GM23248 (cell line): Measurements from ENCODE around the gene CAMK2B. TPM values are rescaled to one million over a fixed set of nuclear protein-coding genes. Genes with fewer than 3 reads are reported as not detected.

ENCODE experiments used
- DNase-seq: peaks from one replicate; pipeline ENCODE4 v3.0.0-alpha.2; 2015
- H2AFZ ChIP-seq: fragments of 200-600 bp; sonication (generic); 2 replicates; pipeline ENCODE4 v1.6.1; 2016; ENCODE audit warnings: antibody characterized with exemption
- H3F3A ChIP-seq: fragments of 200-600 bp; sonication (generic); 2 replicates; pipeline ENCODE4 v1.6.1; 2016; ENCODE audit warnings: mild to moderate bottlenecking, antibody characterized with exemption, mixed run types; ENCODE audit not compliant: insufficient read depth
- H3K27ac ChIP-seq: fragments of 200-600 bp; sonication (generic); 2 replicates; pipeline ENCODE4 v1.5.1; 2016; ENCODE audit warnings: mild to moderate bottlenecking
- H3K27me3 ChIP-seq: fragments of 200-600 bp; sonication (generic); replicated peaks from 2 replicates; pipeline ENCODE4 v1.6.1; 2016; ENCODE audit warnings: mild to moderate bottlenecking; ENCODE audit not compliant: insufficient read depth
- H3K36me3 ChIP-seq: fragments of 200-600 bp; sonication (generic); 2 replicates; pipeline ENCODE4 v1.6.1; 2016; ENCODE audit warnings: low read depth, mild to moderate bottlenecking
- H3K4me1 ChIP-seq: fragments of 200-600 bp; sonication (generic); 2 replicates; pipeline ENCODE4 v1.6.1; 2016; ENCODE audit warnings: mild to moderate bottlenecking; ENCODE audit not compliant: insufficient read depth
- H3K4me2 ChIP-seq: fragments of 200-600 bp; sonication (generic); one replicate; pipeline ENCODE4 v1.6.1; 2016; ENCODE audit warnings: mild to moderate bottlenecking; ENCODE audit not compliant: unreplicated experiment
- H3K4me3 ChIP-seq: fragments of 200-600 bp; sonication (generic); 2 replicates; pipeline ENCODE4 v1.5.1; 2016; ENCODE audit warnings: mild to moderate bottlenecking
- H3K79me2 ChIP-seq: fragments of 200-600 bp; sonication (generic); 2 replicates; pipeline ENCODE4 v1.6.1; 2016; ENCODE audit warnings: mild to moderate bottlenecking; ENCODE audit not compliant: insufficient read depth
- H3K9ac ChIP-seq: fragments of 200-600 bp; sonication (generic); 2 replicates; pipeline ENCODE4 v1.6.1; 2016; ENCODE audit warnings: mild to moderate bottlenecking
- H3K9me2 ChIP-seq: fragments of 200-600 bp; sonication (generic); 2 replicates; pipeline ENCODE4 v1.6.1; 2016; ENCODE audit warnings: mixed run types, mild to moderate bottlenecking, moderate library complexity; ENCODE audit not compliant: insufficient read depth
- H3K9me3 ChIP-seq: fragments of 200-600 bp; sonication (generic); one replicate; pipeline ENCODE4 v1.6.1; 2017; ENCODE audit warnings: low read depth
- H4K20me1 ChIP-seq: fragments of 200-600 bp; sonication (generic); 2 replicates; pipeline ENCODE4 v1.6.0; 2016; ENCODE audit not compliant: insufficient read depth
- EZH2 ChIP-seq: fragments of 200-600 bp; sonication (generic); IDR thresholded peaks from 2 replicates; pipeline ENCODE4 v1.6.1; 2018; ENCODE audit warnings: antibody characterized with exemption, mild to moderate bottlenecking; ENCODE audit not compliant: insufficient read depth, poor library complexity, severe bottlenecking
- EZH2phosphoT487 ChIP-seq: fragments of 200-600 bp; sonication (generic); IDR thresholded peaks from 2 replicates; pipeline ENCODE4 v1.6.1; 2018; ENCODE audit warnings: antibody characterized with exemption, moderate library complexity, mild to moderate bottlenecking, low read depth; ENCODE audit not compliant: insufficient read depth
- WGBS, 2 experiments: methylation state at CpG; one replicate each; pipeline ENCODE4 v1.1.6; 2015 to 2017; ENCODE audit warnings: low lambda C conversion rate in 2 of 2, low coverage in 1 of 2; ENCODE audit errors: missing lambda C conversion rate in 2 of 2; 5-methylcytosine and 5-hydroxymethylcytosine counted together
- in situ Hi-C: fragments of 300-500 bp; cut with MboI; formaldehyde crosslinking; loops from 2 replicates; pipeline ENCODE4 v1.15.0; 2020
- polyA plus RNA-seq: library from polyadenylated mRNA; unstranded; fragments of >200 nt; fragmentation: Nextera tagmentation; extraction: Ambion mirVana; gene quantifications from 2 replicates; pipeline ENCODE4 v1.2.1, GENCODE V29; 2016
- total RNA-seq: library from RNA; depleted of rRNA; stranded (reverse); fragments of >200 nt; shearing (Covaris generic); gene quantifications from 2 replicates; pipeline ENCODE4 v1.2.3, GENCODE V29; 2014

Gene CAMK2B
- total and polyA plus RNA-seq, 2 experiments from 2014 or later = 0.78 to 2.5 TPM

- no peaks in the 10 kb centered on the region for H3F3A ChIP-seq
- no peak overlapping the region for H2AFZ ChIP-seq
- 87 to 89% methylated on average over 20 of the region's 20 CpGs for WGBS, 2 experiments
- H4K20me1 ChIP-seq = no peaks in the 10 kb centered on the region
- no peaks in the 10 kb centered on the region for H3K27me3 ChIP-seq
- H3K36me3 ChIP-seq = no peaks in the 10 kb centered on the region
- TF ChIP-seq EZH2phosphoT487 (no peak), EZH2 (no peak)
- H3K79me2 ChIP-seq = no peaks in the 10 kb centered on the region
- H3K9me3 ChIP-seq = no peaks in the 10 kb centered on the region
- no peak overlapping the region for H3K9ac ChIP-seq
- H3K4me2 ChIP-seq = no peak overlapping the region
- no peak for DNase-seq
- in situ Hi-C loops = no loop called here
- no peak overlapping the region for H3K27ac ChIP-seq
- no peaks in the 10 kb centered on the region for H3K9me2 ChIP-seq
- no peak overlapping the region for H3K4me3 ChIP-seq
- H3K4me1 ChIP-seq = no peaks in the 10 kb centered on the region
Observed at GRCh38 chr7:44276571-44277221, 48.7 kb downstream of the CAMK2B start.

DNA sequence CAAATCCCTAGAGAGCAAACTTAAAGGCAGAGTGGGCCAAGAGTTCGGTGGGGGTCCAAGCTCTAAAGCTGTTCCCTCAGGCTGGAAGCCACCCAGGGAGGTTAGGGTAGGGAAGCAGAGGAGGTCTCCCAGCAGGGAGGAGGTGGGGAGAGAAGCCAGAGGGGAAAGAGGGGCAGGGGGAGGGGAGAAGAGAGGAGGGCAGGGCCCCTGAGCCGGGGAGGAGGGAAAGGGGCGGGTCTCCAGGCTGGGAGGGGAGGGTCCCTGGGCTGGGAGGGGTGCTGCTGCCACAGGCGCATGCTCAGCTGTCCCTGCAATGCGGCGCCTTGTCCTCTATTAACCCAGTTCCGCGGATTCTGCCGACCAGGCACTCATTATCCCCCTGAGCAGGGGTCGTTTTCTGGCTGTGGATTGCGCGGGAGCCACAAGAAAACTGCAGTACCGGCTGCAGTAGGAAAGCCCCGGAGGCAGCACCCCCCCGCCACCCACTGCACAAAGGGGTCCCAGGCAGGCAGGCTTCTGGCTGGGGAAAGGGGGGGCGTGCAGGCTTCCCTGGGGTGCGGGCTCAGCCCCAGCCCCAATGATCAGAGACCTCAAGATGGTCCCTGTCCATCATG lies 49.3 kb downstream of the CAMK2B start:
- TF ChIP-seq EZH2phosphoT487 = no peak
- no peak for TF ChIP-seq EZH2
- WGBS, 2 experiments = 23 to 32% methylated on average over 9 to 17 of the region's 17 CpGs
- no peaks in the 10 kb centered on the region for H3K9me2 ChIP-seq
- H3K4me3 ChIP-seq = no peak overlapping the region
- H4K20me1 ChIP-seq = no peaks in the 10 kb centered on the region
- no peaks in the 10 kb centered on the region for H3K4me1 ChIP-seq
- no peak overlapping the region for H3K4me2 ChIP-seq
- no peaks in the 10 kb centered on the region for H3K27me3 ChIP-seq
- DNase-seq = no peak
- no peaks in the 10 kb centered on the region for H3K9me3 ChIP-seq
- H3F3A ChIP-seq = no peaks in the 10 kb centered on the region
- H3K9ac ChIP-seq = no peak overlapping the region
- no peak overlapping the region for H3K27ac ChIP-seq
- in situ Hi-C loops = no loop called here
- no peaks in the 10 kb centered on the region for H3K36me3 ChIP-seq
- H3K79me2 ChIP-seq = no peaks in the 10 kb centered on the region
- H2AFZ ChIP-seq = no peak overlapping the region

- Histone ChIP-seq H3K4me2 (no peak overlapping the region), H3K4me1 (no peaks in the 10 kb centered on the region), H3K4me3 (no peak overlapping the region), H3K9ac (no peak overlapping the region), H3K9me2 (no peaks in the 10 kb centered on the region), H3K27ac (no peak overlapping the region), H3K36me3 (no peaks in the 10 kb centered on the region), H3K27me3 (no peaks in the 10 kb centered on the region), H3K9me3 (no peaks in the 10 kb centered on the region), H3K79me2 (no peaks in the 10 kb centered on the region), H2AFZ (no peak overlapping the region), H4K20me1 (no peaks in the 10 kb centered on the region), H3F3A (no peaks in the 10 kb centered on the region)
- 79 to 85% methylated on average over 6 to 7 of the region's 7 CpGs for WGBS, 2 experiments
- DNase-seq = no peak
- in situ Hi-C loops = no loop called here
- TF ChIP-seq EZH2 (no peak), EZH2phosphoT487 (no peak)
Observed at GRCh38 chr7:44275146-44275545, 50.2 kb downstream of the CAMK2B start.

DNA sequence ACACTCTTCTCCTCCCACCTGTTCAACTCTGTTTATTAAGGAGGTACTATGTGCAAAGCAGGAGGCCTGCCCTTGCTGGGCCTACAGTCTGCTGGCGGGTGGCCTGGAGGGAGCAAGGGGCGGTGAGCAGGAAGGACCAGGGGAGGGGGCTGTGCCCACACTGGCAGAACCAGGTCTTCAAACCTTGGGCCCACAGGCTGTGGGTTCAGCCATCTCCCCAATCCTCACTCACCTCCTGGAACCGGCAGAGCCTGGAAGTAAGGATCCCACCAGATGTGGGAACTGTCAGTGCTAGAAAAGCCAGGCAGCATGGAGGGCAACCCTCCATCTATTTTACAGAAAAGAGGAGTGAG lies 50.8 kb downstream of the CAMK2B start:
- Histone ChIP-seq H3K4me3 (no peak overlapping the region), H3F3A (no peaks in the 10 kb centered on the region), H3K79me2 (no peaks in the 10 kb centered on the region), H3K27ac (no peak overlapping the region), H3K9ac (no peak overlapping the region), H3K9me3 (no peaks in the 10 kb centered on the region), H2AFZ (no peak overlapping the region), H3K4me2 (no peak overlapping the region), H3K27me3 (no peaks in the 10 kb centered on the region), H4K20me1 (no peaks in the 10 kb centered on the region), H3K9me2 (no peaks in the 10 kb centered on the region), H3K36me3 (no peaks in the 10 kb centered on the region), H3K4me1 (no peaks in the 10 kb centered on the region)
- TF ChIP-seq EZH2 (no peak), EZH2phosphoT487 (no peak)
- in situ Hi-C loops = no loop called here
- WGBS, 2 experiments = 90 to 94% methylated on average over 3 of the region's 3 CpGs
- DNase-seq = no peak
